ENCODE data around the gene TIMM44. TPM values are rescaled to one million over a fixed set of nuclear protein-coding genes. Genes with fewer than 3 reads are reported as not detected.

TIMM44 gene
- total RNA-seq, 1 experiment from 2014 or later: 153 TPM

DNA sequence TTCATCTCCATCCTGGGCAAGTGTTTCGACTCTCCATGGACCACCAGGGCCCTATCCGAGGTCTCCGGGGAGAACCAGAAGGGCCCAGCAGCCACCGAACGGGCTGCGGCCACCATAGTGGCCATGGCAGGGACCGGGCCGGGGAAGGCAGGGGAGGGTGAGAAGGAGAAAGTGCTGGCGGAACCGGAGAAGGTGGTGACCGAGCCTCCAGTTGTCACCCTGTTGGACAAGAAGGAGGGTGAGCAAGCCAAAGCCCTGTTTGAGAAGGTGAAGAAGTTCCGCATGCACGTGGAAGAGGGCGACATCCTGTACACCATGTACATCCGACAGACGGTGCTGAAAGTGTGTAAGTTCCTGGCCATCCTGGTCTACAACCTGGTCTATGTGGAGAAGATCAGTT lies 44.5 kb downstream of the TIMM44 start:
- BruUV-seq (replicated peaks): no TSS peak
- H3K27me3 ChIP-seq (replicated peaks; ENCODE audit: insufficient read depth, low read depth, low read length, poor library complexity): no peaks in the 10 kb centered on the region
- TF ChIP-seq, protein P1, sequence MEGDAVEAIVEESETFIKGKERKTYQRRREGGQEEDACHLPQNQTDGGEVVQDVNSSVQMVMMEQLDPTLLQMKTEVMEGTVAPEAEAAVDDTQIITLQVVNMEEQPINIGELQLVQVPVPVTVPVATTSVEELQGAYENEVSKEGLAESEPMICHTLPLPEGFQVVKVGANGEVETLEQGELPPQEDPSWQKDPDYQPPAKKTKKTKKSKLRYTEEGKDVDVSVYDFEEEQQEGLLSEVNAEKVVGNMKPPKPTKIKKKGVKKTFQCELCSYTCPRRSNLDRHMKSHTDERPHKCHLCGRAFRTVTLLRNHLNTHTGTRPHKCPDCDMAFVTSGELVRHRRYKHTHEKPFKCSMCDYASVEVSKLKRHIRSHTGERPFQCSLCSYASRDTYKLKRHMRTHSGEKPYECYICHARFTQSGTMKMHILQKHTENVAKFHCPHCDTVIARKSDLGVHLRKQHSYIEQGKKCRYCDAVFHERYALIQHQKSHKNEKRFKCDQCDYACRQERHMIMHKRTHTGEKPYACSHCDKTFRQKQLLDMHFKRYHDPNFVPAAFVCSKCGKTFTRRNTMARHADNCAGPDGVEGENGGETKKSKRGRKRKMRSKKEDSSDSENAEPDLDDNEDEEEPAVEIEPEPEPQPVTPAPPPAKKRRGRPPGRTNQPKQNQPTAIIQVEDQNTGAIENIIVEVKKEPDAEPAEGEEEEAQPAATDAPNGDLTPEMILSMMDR (conservative IDR thresholded peaks at IDR 0.05; ENCODE audit: low read depth, low read length): no peak
- TF ChIP-seq EZH2 (IDR thresholded peaks at IDR 0.05; ENCODE audit: borderline replicate concordance, low read depth, low read length, poor library complexity, severe bottlenecking): no peak
- intact Hi-C loops (cut with micrococcal nuclease; ENCODE audit: unreplicated experiment): no loop called here
- H3K27ac ChIP-seq (ENCODE audit: low read depth, low read length, poor library complexity, severe bottlenecking): no peak overlapping the region
- ChIA-PET CTCF (no interaction called here), POLR2A (ENCODE audit: low non-redundant PET) (no interaction called here)
- no peak overlapping the region for H3K4me3 ChIP-seq (ENCODE audit: low read depth, low read length, poor library complexity, severe bottlenecking)
- no peak for DNase-seq (ENCODE audit: low spot score)
- no peaks in the 10 kb centered on the region for H3K36me3 ChIP-seq (ENCODE audit: insufficient read depth, low read length, poor library complexity, severe bottlenecking)
- H3K9me3 ChIP-seq (ENCODE audit: low read depth, low read length, poor library complexity, severe bottlenecking): no peaks in the 10 kb centered on the region
- H3K4me1 ChIP-seq (ENCODE audit: insufficient read depth, low read length, poor library complexity, severe bottlenecking): peaks cover 3% of the 10 kb centered on the region

DNA sequence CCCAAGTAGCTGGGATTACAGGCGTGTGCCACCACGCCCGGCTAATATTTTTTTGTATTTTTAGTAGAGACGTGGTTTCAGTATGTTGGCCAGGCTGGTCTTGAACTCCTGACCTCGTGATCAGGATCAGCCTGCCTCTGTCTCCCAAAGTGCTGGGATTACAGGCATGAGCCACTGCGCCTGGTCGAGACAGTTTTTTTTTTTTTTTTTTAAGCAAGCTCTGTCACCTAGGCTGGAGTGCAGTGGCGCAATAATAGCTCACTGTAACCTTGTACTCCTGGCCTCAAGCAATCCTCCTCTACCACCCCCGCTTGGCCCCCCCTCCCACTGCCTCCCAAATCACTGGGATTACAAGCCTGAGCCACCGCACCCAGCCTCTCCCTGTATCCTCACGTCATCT lies 46.2 kb downstream of the TIMM44 start:
- no peaks in the 10 kb centered on the region for H3K9me3 ChIP-seq (ENCODE audit: low read depth, low read length, poor library complexity, severe bottlenecking)
- H3K4me1 ChIP-seq (ENCODE audit: insufficient read depth, low read length, poor library complexity, severe bottlenecking): no peaks in the 10 kb centered on the region
- ChIA-PET CTCF (interaction anchor here (0.7 kb wide), 1 partner anchor 28 kb away, joined by 8 read pairs; no protein-coding TSS in a partner anchor), POLR2A (ENCODE audit: low non-redundant PET) (interaction anchor here (0.7 kb wide), 1 partner anchor 23 kb away, joined by 8 read pairs; the partner anchor contains the start of gene SNAPC2)
- TF ChIP-seq, protein P1 (conservative IDR thresholded peaks at IDR 0.05; ENCODE audit: low read depth, low read length): no peak
- no peak for TF ChIP-seq EZH2 (IDR thresholded peaks at IDR 0.05; ENCODE audit: borderline replicate concordance, low read depth, low read length, poor library complexity, severe bottlenecking)
- H3K27me3 ChIP-seq (replicated peaks; ENCODE audit: insufficient read depth, low read depth, low read length, poor library complexity): no peaks in the 10 kb centered on the region
- no peak overlapping the region for H3K27ac ChIP-seq (ENCODE audit: low read depth, low read length, poor library complexity, severe bottlenecking)
- H3K36me3 ChIP-seq (ENCODE audit: insufficient read depth, low read length, poor library complexity, severe bottlenecking): no peaks in the 10 kb centered on the region
- intact Hi-C loops (cut with micrococcal nuclease; ENCODE audit: unreplicated experiment): no loop called here
- DNase-seq (ENCODE audit: low spot score): no peak
- no TSS peak for BruUV-seq (replicated peaks)
- no peak overlapping the region for H3K4me3 ChIP-seq (ENCODE audit: low read depth, low read length, poor library complexity, severe bottlenecking)

DNA sequence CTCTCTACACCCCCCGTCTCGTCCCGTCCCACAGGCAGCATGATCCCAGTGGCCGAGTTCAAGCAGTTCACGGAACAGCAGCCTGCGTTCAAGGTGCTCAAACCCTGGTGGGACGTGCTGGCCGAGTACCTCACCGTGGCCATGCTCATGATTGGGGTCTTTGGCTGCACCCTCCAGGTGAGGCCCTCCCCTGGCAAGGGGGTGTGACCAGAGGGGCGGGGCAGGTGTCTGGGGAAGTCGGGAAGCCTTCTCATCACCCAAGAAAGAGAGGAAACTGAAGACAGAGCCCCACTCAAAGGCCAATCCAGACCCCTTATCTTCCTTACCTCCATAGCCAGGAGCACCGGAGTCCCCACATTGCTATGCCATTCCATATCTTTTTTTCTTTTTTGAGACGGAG lies 47.9 kb downstream of the TIMM44 start:
- H3K27me3 ChIP-seq (replicated peaks; ENCODE audit: insufficient read depth, low read depth, low read length, poor library complexity): no peaks in the 10 kb centered on the region
- CTCF ChIA-PET: no interaction called here
- no peak overlapping the region for H3K27ac ChIP-seq (ENCODE audit: low read depth, low read length, poor library complexity, severe bottlenecking)
- POLR2A ChIA-PET (ENCODE audit: low non-redundant PET): no interaction called here
- intact Hi-C loops (cut with micrococcal nuclease; ENCODE audit: unreplicated experiment): no loop called here
- H3K4me3 ChIP-seq (ENCODE audit: low read depth, low read length, poor library complexity, severe bottlenecking): no peak overlapping the region
- no peaks in the 10 kb centered on the region for H3K36me3 ChIP-seq (ENCODE audit: insufficient read depth, low read length, poor library complexity, severe bottlenecking)
- DNase-seq (ENCODE audit: low spot score): no peak
- H3K4me1 ChIP-seq (ENCODE audit: insufficient read depth, low read length, poor library complexity, severe bottlenecking): no peaks in the 10 kb centered on the region
- no TSS peak for BruUV-seq (replicated peaks)
- TF ChIP-seq, protein P1 (conservative IDR thresholded peaks at IDR 0.05; ENCODE audit: low read depth, low read length): no peak
- no peak for TF ChIP-seq EZH2 (IDR thresholded peaks at IDR 0.05; ENCODE audit: borderline replicate concordance, low read depth, low read length, poor library complexity, severe bottlenecking)
- H3K9me3 ChIP-seq (ENCODE audit: low read depth, low read length, poor library complexity, severe bottlenecking): no peaks in the 10 kb centered on the region

Measured in A673 (cell line).